Ishikawa (cell line): ENCODE data around the gene NGFR.

Experiments
- CEBPB ChIP-seq: IDR thresholded peaks from 2 replicates; pipeline ENCODE4 v1.6.1; 2012
- EGR1 ChIP-seq: IDR thresholded peaks from 2 replicates; pipeline ENCODE4 v1.6.1; 2012
- EP300 ChIP-seq: IDR thresholded peaks from 2 replicates; pipeline ENCODE4 v1.6.1; 2012; ENCODE audit warnings: borderline replicate concordance
- RAD21 ChIP-seq: IDR thresholded peaks from 2 replicates; pipeline ENCODE4 v1.6.1; 2012; ENCODE audit warnings: low read depth
- TAF1 ChIP-seq: IDR thresholded peaks from 2 replicates; pipeline ENCODE4 v1.6.1; 2012; ENCODE audit warnings: low read depth, mild to moderate bottlenecking
- TCF12 ChIP-seq: IDR thresholded peaks from 2 replicates; pipeline ENCODE4 v1.6.1; 2012; ENCODE audit warnings: low read depth
- TEAD4 ChIP-seq: IDR thresholded peaks from 2 replicates; pipeline ENCODE4 v1.6.1; 2012
- YY1 ChIP-seq: IDR thresholded peaks from 2 replicates; pipeline ENCODE4 v1.6.1; 2012; ENCODE audit warnings: low read depth
- ZBTB7A ChIP-seq: IDR thresholded peaks from 2 replicates; pipeline ENCODE4 v1.6.1; 2012; ENCODE audit warnings: low read depth
- TF ChIP-seq, protein P1 (sequence below): IDR thresholded peaks from 2 replicates; pipeline ENCODE4 v1.6.1; 2012
- TF ChIP-seq, protein P2 (sequence below): IDR thresholded peaks from 2 replicates; pipeline ENCODE4 v1.6.1; 2012; ENCODE audit warnings: low read depth, mild to moderate bottlenecking

GRCh38 chr17:49545007-49545660, 50.0 kb downstream of the NGFR start:
- TF ChIP-seq ZBTB7A (no peak), EP300 (no peak), CEBPB (no peak), RAD21 (no peak), TEAD4 (no peak), EGR1 (no peak), TCF12 (no peak), TAF1 (no peak), YY1 (no peak)
- TF ChIP-seq, protein P1, sequence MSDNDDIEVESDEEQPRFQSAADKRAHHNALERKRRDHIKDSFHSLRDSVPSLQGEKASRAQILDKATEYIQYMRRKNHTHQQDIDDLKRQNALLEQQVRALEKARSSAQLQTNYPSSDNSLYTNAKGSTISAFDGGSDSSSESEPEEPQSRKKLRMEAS = no peak
- TF ChIP-seq, protein P2, sequence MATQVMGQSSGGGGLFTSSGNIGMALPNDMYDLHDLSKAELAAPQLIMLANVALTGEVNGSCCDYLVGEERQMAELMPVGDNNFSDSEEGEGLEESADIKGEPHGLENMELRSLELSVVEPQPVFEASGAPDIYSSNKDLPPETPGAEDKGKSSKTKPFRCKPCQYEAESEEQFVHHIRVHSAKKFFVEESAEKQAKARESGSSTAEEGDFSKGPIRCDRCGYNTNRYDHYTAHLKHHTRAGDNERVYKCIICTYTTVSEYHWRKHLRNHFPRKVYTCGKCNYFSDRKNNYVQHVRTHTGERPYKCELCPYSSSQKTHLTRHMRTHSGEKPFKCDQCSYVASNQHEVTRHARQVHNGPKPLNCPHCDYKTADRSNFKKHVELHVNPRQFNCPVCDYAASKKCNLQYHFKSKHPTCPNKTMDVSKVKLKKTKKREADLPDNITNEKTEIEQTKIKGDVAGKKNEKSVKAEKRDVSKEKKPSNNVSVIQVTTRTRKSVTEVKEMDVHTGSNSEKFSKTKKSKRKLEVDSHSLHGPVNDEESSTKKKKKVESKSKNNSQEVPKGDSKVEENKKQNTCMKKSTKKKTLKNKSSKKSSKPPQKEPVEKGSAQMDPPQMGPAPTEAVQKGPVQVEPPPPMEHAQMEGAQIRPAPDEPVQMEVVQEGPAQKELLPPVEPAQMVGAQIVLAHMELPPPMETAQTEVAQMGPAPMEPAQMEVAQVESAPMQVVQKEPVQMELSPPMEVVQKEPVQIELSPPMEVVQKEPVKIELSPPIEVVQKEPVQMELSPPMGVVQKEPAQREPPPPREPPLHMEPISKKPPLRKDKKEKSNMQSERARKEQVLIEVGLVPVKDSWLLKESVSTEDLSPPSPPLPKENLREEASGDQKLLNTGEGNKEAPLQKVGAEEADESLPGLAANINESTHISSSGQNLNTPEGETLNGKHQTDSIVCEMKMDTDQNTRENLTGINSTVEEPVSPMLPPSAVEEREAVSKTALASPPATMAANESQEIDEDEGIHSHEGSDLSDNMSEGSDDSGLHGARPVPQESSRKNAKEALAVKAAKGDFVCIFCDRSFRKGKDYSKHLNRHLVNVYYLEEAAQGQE = no peak
